ENCODE data around the gene AOC2.
"Not testable (repeated sequence)": the region's sequence is repeated elsewhere in the genome, so short reads cannot be mapped to it uniquely, and the experiment has no call there.

The AOC2 gene

DNA sequence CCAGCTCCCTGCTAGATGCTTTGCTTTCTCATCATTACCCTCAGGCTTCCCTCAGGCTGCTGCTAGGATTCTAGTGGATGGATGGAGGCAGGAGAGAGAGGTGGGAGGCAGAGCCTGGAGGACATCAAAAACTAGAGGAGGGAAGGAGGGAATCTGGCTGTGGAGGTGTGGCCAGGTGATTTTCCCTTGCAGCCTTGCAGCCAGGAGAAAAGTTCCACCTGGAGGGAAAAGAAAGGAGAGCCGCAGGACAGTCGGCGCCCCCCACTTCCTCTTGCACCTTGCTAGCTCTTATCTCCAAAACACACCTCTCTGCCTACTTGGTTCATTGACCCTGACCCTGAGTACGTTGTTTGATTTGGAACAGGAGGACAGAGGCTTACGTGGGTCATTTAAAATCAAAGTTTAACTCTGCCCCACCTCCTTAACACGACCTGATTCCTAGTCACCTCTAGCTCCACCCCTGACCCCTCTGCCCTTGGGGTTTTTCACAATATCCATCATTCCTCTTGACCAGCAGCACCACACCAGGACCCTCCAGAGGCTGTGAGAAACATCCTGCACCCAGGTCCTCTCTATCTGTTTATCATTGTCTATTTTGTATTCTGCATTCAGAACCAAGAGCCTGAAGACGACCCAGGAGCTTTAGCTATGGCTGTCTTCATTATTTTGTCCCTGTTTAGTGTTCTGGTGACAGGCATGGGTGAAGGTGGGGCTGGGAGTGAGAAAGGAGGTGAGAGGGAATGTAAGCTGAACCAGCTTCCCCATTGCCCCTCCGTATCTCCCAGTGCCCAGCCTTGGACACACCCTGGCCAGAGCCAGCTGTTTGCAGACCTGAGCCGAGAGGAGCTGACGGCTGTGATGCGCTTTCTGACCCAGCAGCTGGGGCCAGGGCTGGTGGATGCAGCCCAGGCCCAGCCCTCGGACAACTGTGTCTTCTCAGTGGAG lies 22.5 kb downstream of the AOC2 start:
- H3K27ac Mint-ChIP-seq = peak overlapping the region; percentile 7
- peaks cover 27% of the 10 kb centered on the region for H3K9me3 Mint-ChIP-seq
- H3K27me3 Mint-ChIP-seq (ENCODE audit: low read depth, poor library complexity) = peaks cover 24% of the 10 kb centered on the region
- H3K4me3 Mint-ChIP-seq = no peak overlapping the region
- peaks cover 30% of the 10 kb centered on the region for H3K4me1 Mint-ChIP-seq
- DNase-seq = no peak
- peaks cover 15% of the 10 kb centered on the region for H3K36me3 Mint-ChIP-seq (ENCODE audit: low read depth)
- TF ChIP-seq, protein P1, sequence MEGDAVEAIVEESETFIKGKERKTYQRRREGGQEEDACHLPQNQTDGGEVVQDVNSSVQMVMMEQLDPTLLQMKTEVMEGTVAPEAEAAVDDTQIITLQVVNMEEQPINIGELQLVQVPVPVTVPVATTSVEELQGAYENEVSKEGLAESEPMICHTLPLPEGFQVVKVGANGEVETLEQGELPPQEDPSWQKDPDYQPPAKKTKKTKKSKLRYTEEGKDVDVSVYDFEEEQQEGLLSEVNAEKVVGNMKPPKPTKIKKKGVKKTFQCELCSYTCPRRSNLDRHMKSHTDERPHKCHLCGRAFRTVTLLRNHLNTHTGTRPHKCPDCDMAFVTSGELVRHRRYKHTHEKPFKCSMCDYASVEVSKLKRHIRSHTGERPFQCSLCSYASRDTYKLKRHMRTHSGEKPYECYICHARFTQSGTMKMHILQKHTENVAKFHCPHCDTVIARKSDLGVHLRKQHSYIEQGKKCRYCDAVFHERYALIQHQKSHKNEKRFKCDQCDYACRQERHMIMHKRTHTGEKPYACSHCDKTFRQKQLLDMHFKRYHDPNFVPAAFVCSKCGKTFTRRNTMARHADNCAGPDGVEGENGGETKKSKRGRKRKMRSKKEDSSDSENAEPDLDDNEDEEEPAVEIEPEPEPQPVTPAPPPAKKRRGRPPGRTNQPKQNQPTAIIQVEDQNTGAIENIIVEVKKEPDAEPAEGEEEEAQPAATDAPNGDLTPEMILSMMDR (IDR thresholded peaks at IDR 0.05) = no peak

- H3K27me3 Mint-ChIP-seq (ENCODE audit: low read depth, poor library complexity) = peaks cover 22% of the 10 kb centered on the region
- not testable (repeated sequence) for H3K27ac Mint-ChIP-seq, DNase-seq, H3K4me3 Mint-ChIP-seq
- H3K4me1 Mint-ChIP-seq = peaks cover 30% of the 10 kb centered on the region
- peaks cover 15% of the 10 kb centered on the region for H3K36me3 Mint-ChIP-seq (ENCODE audit: low read depth)
- H3K9me3 Mint-ChIP-seq = peaks cover 30% of the 10 kb centered on the region
These were observed 23.4 kb downstream of the AOC2 start for GRCh38 chr17:42867694-42868261.

GRCh38 chr17:42868338-42868737 lies 24.0 kb downstream of the AOC2 start:
- H3K36me3 Mint-ChIP-seq (ENCODE audit: low read depth) = peaks cover 15% of the 10 kb centered on the region
- peaks cover 31% of the 10 kb centered on the region for H3K9me3 Mint-ChIP-seq
- H3K27me3 Mint-ChIP-seq (ENCODE audit: low read depth, poor library complexity) = peaks cover 23% of the 10 kb centered on the region
- no peak overlapping the region for H3K4me3 Mint-ChIP-seq
- TF ChIP-seq, protein P1 (IDR thresholded peaks at IDR 0.05) = no peak
- DNase-seq = no peak
- H3K27ac Mint-ChIP-seq = no peak overlapping the region
- H3K4me1 Mint-ChIP-seq = peaks cover 30% of the 10 kb centered on the region

DNA sequence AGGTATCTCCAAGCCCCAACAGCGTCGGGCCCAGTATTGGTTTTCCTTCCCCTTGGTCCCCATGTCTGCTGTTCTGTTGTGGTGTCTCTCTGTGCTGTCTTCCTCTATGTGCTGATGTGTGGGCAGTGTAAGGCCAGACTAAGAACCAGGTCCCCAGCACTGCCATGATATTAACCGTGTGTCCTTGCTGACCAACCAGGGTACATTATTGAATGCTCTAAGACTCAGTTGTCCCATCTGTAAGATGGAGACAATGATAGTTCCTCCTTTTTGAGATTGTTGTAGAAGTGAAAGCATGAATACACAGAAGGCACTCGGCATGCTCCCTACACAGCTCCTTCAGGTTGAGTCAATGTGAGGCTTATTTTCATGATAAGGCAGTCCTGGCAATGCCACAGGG lies 27.3 kb downstream of the AOC2 start:
- Mint-ChIP-seq H3K4me3 (no peak overlapping the region), H3K27ac (no peak overlapping the region), H3K4me1 (peaks cover 7% of the 10 kb centered on the region), H3K36me3 (ENCODE audit: low read depth) (peaks cover 15% of the 10 kb centered on the region), H3K27me3 (ENCODE audit: low read depth, poor library complexity) (peaks cover 31% of the 10 kb centered on the region), H3K9me3 (peaks cover 31% of the 10 kb centered on the region)
- TF ChIP-seq, protein P1 (IDR thresholded peaks at IDR 0.05) = no peak
- no peak for DNase-seq

GRCh38 chr17:42872251-42872965 lies 28.0 kb downstream of the AOC2 start:
- peaks cover 35% of the 10 kb centered on the region for H3K27me3 Mint-ChIP-seq (ENCODE audit: low read depth, poor library complexity)
- TF ChIP-seq, protein P1 (IDR thresholded peaks at IDR 0.05) = no peak
- peaks cover 15% of the 10 kb centered on the region for H3K36me3 Mint-ChIP-seq (ENCODE audit: low read depth)
- H3K4me1 Mint-ChIP-seq = no peaks in the 10 kb centered on the region
- H3K9me3 Mint-ChIP-seq = peaks cover 31% of the 10 kb centered on the region
- no peak for DNase-seq
- no peak overlapping the region for H3K27ac Mint-ChIP-seq
- H3K4me3 Mint-ChIP-seq = no peak overlapping the region

GRCh38 chr17:42873315-42873714 lies 28.9 kb downstream of the AOC2 start:
- no peak overlapping the region for H3K27ac Mint-ChIP-seq
- no peak for DNase-seq
- no peak overlapping the region for H3K4me3 Mint-ChIP-seq
- TF ChIP-seq, protein P1 (IDR thresholded peaks at IDR 0.05) = no peak
- peaks cover 5% of the 10 kb centered on the region for H3K4me1 Mint-ChIP-seq
- H3K36me3 Mint-ChIP-seq (ENCODE audit: low read depth) = peaks cover 15% of the 10 kb centered on the region
- peaks cover 44% of the 10 kb centered on the region for H3K27me3 Mint-ChIP-seq (ENCODE audit: low read depth, poor library complexity)
- H3K9me3 Mint-ChIP-seq = peaks cover 31% of the 10 kb centered on the region

DNA sequence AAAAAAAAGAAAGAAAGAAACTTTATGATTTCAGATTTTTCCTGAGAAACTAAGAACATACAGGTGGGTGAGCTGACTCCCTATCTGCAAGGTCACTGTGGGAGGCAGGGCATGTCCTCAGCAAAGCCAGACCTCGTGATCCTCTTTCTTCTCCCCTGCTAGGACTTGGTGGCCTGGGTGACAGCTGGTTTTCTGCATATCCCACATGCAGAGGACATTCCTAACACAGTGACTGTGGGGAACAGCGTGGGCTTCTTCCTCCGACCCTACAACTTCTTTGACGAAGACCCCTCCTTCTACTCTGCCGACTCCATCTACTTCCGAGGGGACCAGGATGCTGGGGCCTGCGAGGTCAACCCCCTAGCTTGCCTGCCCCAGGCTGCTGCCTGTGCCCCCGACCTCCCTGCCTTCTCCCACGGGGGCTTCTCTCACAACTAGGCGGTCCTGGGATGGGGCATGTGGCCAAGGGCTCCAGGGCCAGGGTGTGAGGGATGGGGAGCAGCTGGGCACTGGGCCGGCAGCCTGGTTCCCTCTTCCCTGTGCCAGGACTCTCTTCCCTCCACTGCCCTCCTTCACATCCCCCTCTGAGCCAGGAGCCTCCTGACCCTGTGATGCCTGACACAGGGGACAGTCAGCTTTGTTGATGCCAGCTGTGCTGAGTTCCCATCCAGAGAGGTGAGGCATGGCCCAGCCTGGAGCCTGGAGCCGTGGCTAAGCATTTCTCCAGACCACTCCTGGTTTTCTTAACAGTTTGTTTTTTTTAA lies 29.7 kb downstream of the AOC2 start:
- not testable (repeated sequence) for H3K27ac Mint-ChIP-seq, DNase-seq, H3K4me3 Mint-ChIP-seq
- peaks cover 15% of the 10 kb centered on the region for H3K36me3 Mint-ChIP-seq (ENCODE audit: low read depth)
- H3K27me3 Mint-ChIP-seq (ENCODE audit: low read depth, poor library complexity) = peaks cover 52% of the 10 kb centered on the region
- H3K4me1 Mint-ChIP-seq = peaks cover 11% of the 10 kb centered on the region
- peaks cover 31% of the 10 kb centered on the region for H3K9me3 Mint-ChIP-seq
